ENCODE measurements around the gene DEXI.
"Not testable (repeated sequence)": the region's sequence is repeated elsewhere in the genome, so short reads cannot be mapped to it uniquely, and the experiment has no call there.

The DEXI gene

DNA sequence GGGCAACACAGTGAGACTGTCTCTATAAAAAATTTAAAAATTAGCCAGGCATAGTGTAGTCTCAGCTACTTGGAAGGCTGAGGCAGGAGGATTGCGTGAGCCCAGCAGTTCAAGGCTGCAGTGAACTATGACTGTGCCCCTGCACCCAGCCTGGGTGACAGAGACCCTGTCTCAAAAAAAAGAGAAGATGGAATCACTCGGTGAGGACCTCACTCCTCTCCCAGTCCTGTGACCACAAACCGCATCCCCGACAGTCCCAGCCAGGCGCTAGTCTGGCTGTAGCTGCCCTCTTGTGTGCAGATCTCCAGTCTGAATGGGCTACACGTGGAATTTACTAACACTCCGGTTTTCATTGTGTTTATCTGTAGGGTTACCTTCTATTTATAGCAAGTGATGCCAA is 11.1 kb downstream of the DEXI start:
- DNase-seq (ENCODE audit: insufficient read length, low spot score) (no peak), FAIRE-seq (no peak)
- TF ChIP-seq, protein P1, sequence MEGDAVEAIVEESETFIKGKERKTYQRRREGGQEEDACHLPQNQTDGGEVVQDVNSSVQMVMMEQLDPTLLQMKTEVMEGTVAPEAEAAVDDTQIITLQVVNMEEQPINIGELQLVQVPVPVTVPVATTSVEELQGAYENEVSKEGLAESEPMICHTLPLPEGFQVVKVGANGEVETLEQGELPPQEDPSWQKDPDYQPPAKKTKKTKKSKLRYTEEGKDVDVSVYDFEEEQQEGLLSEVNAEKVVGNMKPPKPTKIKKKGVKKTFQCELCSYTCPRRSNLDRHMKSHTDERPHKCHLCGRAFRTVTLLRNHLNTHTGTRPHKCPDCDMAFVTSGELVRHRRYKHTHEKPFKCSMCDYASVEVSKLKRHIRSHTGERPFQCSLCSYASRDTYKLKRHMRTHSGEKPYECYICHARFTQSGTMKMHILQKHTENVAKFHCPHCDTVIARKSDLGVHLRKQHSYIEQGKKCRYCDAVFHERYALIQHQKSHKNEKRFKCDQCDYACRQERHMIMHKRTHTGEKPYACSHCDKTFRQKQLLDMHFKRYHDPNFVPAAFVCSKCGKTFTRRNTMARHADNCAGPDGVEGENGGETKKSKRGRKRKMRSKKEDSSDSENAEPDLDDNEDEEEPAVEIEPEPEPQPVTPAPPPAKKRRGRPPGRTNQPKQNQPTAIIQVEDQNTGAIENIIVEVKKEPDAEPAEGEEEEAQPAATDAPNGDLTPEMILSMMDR (IDR thresholded peaks at IDR 0.05; ENCODE audit: insufficient read depth, missing control alignments), result no peak

DNA sequence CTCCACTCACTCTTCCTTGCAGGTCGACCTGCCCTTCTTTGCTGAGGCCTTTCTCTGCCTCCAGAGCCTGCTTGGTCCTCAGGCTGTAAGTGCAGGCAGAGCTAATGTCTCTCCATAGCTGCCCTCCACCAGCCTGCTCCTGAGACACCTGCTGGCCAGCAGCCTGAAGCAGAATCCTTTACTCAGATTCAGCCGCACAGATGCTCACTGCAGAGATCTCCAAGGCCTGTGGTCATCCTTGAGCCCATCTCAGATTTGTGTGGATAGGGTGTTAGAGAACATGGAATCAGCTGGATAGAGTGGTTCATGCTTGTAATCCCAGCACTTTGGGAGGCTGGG is 11.5 kb downstream of the DEXI start:
- FAIRE-seq, result no peak
- TF ChIP-seq, protein P1 (IDR thresholded peaks at IDR 0.05; ENCODE audit: insufficient read depth, missing control alignments), result no peak

DNA sequence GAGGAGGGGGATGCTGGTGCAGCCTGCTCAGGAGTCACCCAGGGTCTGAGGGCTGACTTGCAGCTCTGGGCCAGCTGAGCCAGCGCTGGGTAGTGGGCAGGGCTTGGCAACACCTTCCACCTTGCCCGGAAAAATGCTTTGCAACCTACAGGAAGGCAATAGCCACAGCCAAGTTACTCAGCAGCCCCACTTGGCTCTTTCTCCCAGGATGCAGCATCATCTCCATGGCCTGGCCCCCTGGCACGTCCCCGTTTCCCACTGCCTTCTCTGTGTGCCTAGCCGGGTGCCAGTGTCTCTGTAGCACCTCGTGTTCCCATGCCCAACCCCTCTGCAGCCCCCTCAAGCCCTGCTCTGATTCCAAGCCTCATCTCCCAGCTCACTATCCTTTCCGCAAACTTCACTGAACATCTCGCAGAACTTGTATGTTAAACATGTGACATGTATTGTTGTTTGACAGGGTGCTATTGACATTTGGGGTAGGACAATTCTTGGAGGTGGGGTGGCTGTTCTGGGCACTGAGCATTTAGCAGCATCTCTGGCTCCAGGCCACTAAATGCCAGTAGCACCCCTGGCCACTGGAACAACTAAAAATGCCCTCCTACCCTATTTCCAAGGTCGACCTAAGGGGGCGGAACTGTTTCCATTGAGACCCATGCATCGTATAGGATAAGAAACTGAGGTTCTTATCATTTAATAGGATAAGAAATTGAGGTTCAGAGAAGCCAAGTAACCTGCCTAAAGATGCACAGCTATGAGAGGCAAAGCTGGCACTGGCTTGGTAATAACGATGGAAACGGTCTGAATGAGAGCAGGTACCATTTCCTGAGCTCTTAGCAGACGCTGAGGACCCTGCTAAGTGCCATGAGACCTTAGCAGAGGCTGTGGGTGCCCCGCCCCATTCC is 12.2 kb downstream of the DEXI start:
- FAIRE-seq (no peak), DNase-seq (ENCODE audit: insufficient read length, low spot score) (no peak)
- TF ChIP-seq, protein P1 (IDR thresholded peaks at IDR 0.05; ENCODE audit: insufficient read depth, missing control alignments), result no peak

More for the DNA sequence above, 11.5 kb downstream of the DEXI start:
- no peak for DNase-seq (ENCODE audit: insufficient read length, low spot score)

DNA sequence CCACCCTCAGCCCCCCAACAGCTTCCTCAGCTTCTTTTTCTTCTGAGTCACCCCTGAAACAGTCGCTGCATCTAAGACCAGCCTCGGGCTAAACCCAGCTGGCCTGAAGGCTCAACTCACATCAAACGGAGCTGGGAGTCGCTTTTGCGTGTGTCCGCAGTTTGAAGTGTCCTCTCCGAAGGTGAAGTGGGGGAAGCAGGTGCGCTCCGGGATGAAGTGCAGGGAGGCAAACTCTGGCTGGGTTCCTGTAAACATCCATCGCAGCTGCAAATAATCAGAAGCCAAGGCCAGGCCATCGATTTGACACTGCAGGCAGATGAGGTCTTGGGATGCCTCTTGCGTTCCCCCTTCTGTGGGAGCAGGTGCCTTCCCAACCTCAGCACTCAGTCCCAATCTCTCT is 13.2 kb downstream of the DEXI start:
- DNase-seq (ENCODE audit: insufficient read length, low spot score); FAIRE-seq: not testable (repeated sequence)

DNA sequence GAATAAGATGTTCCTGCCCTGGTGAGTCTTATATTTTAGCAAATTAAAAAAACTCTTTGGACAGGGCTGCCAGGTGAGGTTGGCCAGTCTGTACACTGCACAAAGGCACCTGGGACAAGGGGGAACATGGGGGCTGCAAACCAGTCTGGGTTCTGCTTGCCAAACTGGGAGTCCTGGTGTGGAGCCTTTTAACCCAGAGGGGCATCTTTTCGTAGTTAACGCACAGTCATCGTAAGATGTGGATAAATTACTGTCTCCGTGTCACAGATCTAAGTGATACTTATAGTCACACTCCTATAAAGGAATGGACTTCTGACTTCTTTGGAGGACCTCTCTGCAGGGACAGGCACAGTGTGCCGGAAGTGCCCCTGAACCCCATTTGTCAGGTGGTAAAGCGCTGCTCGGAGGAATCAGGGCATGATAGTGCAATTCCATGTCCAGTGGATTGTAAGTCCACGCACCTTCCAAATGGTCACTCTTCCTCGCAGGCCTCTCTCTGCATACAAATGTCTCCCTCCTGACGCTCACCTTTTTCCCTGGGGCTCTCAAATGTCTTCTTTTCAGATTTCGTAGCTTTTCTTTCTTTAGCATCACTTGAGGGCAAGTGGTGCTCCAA is 14.7 kb downstream of the DEXI start:
- no peak for DNase-seq (ENCODE audit: insufficient read length, low spot score)
- TF ChIP-seq, protein P1 (IDR thresholded peaks at IDR 0.05; ENCODE audit: insufficient read depth, missing control alignments), result no peak
- no peak for FAIRE-seq

DNA sequence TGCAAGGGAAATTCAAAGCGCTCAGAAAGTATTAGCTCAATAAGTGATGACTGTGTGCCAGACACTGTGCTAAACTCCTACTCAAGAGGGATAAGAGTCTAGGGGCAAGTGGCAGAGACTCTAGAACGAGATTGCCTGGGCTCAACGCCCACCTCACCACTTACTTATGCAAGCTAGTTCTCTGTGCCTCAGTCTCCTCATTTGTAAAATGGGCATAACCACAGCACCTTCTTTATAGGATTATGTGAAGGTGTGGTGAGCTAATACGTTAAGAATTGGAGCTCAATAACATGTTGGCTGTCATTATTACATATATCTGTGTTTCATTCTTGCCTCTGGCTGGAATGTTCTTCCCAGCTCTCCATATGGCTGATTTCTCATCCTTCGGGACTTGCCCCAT is 15.4 kb downstream of the DEXI start:
- TF ChIP-seq, protein P1 (IDR thresholded peaks at IDR 0.05; ENCODE audit: insufficient read depth, missing control alignments), result no peak

DNA sequence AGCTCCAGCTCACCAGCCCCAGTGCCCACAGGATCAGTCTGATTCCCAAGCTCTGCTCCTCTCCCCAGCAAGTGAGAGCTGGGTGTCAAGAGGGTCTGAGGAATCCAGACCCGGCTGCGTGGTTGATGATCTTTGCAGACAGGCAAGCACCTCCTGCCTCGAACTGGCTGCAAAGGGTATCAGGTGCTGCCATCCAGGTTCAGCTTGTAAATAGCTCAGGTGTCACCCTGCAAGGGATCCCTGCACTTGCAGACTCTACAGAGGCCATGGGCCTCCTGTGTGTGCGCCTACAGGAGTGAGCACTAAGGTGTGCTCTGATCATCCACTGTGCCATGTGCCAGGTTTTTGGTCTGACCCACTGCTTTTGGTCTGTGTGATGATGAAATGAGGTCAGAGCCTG is 16.2 kb downstream of the DEXI start:
- TF ChIP-seq, protein P1 (IDR thresholded peaks at IDR 0.05; ENCODE audit: insufficient read depth, missing control alignments), result no peak

More for the DNA sequence above, 15.4 kb downstream of the DEXI start:
- no peak for DNase-seq (ENCODE audit: insufficient read length, low spot score)
- no peak for FAIRE-seq

DNA sequence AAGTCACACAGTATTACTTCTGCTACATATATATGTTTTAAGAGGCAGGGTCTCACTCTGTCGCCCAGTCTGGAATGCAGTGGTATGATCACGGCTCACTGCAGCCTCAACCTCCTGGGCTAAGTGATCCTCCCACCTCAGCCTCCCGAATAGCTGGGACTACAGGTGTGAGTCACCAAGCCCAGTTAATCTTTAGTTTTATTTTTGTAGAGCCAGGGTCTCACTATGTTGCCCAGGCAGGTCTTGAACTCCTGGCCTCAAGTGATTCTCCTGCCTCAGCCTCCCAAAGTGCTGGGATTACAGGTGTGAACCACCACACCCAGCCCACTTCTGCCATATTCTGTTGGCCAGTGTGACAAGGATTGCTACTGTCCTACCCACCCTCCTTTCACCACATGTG is 17.0 kb downstream of the DEXI start:
- FAIRE-seq, result not testable (repeated sequence)

More for the DNA sequence above, 16.2 kb downstream of the DEXI start:
- FAIRE-seq, result no peak
- no peak for DNase-seq (ENCODE audit: insufficient read length, low spot score)

More for the DNA sequence above, 17.0 kb downstream of the DEXI start:
- DNase-seq (ENCODE audit: insufficient read length, low spot score), result not testable (repeated sequence)

Measured in D721Med (cell line).